WTC11 (cell line): ENCODE measurements around the gene NHSL1.

ENCODE experiments used
- ATF1 ChIP-seq: sonication (generic); formaldehyde crosslinking; IDR thresholded peaks from 2 replicates; pipeline ENCODE4 v1.8.1; 2023; ENCODE audit warnings: mild to moderate bottlenecking, moderate library complexity, missing genetic modification reagents
- ATF3 ChIP-seq: sonication (generic); formaldehyde crosslinking; conservative IDR thresholded peaks from 2 replicates; pipeline ENCODE4 v1.8.1; 2022; ENCODE audit warnings: mild to moderate bottlenecking, missing genetic modification reagents
- CBFB ChIP-seq: sonication (generic); formaldehyde crosslinking; IDR thresholded peaks from 2 replicates; pipeline ENCODE4 v1.8.1; 2022; ENCODE audit warnings: mild to moderate bottlenecking, low read depth, missing genetic modification reagents
- FOXJ3 ChIP-seq: sonication (generic); formaldehyde crosslinking; IDR thresholded peaks from 2 replicates; pipeline ENCODE4 v1.9.0; 2021; ENCODE audit warnings: missing genetic modification reagents, mild to moderate bottlenecking, borderline replicate concordance
- MAX ChIP-seq: sonication (generic); formaldehyde crosslinking; IDR thresholded peaks from 2 replicates; pipeline ENCODE4 v1.8.0; 2022; ENCODE audit warnings: mild to moderate bottlenecking, missing genetic modification reagents
- TEAD4 ChIP-seq: sonication (generic); formaldehyde crosslinking; IDR thresholded peaks from 2 replicates; pipeline ENCODE4 v1.8.0; 2022; ENCODE audit warnings: mild to moderate bottlenecking, missing genetic modification reagents
- TF ChIP-seq, protein P1 (sequence below): fragments of 200-600 bp; IDR thresholded peaks from 2 replicates; pipeline ENCODE4 v1.8.0; 2022; ENCODE audit warnings: antibody characterized with exemption

GRCh38 chr6:138484018-138484731, 15.1 kb downstream of the NHSL1 start:
- TF ChIP-seq, protein P1, sequence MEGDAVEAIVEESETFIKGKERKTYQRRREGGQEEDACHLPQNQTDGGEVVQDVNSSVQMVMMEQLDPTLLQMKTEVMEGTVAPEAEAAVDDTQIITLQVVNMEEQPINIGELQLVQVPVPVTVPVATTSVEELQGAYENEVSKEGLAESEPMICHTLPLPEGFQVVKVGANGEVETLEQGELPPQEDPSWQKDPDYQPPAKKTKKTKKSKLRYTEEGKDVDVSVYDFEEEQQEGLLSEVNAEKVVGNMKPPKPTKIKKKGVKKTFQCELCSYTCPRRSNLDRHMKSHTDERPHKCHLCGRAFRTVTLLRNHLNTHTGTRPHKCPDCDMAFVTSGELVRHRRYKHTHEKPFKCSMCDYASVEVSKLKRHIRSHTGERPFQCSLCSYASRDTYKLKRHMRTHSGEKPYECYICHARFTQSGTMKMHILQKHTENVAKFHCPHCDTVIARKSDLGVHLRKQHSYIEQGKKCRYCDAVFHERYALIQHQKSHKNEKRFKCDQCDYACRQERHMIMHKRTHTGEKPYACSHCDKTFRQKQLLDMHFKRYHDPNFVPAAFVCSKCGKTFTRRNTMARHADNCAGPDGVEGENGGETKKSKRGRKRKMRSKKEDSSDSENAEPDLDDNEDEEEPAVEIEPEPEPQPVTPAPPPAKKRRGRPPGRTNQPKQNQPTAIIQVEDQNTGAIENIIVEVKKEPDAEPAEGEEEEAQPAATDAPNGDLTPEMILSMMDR: no peak
- no peak for TF ChIP-seq ATF3 (CRISPR knock-in tag)
- TF ChIP-seq ATF1 (CRISPR knock-in tag): no peak
- no peak for TF ChIP-seq FOXJ3 (CRISPR knock-in tag)
- no peak for TF ChIP-seq TEAD4 (CRISPR knock-in tag)
- TF ChIP-seq MAX (CRISPR knock-in tag): no peak
- no peak for TF ChIP-seq CBFB (CRISPR knock-in tag)
